Erythroblast (primary cell): ENCODE results near the gene ERBB4.

ENCODE experiments used
- GATA1 ChIP-seq: IDR thresholded peaks from 2 replicates; pipeline ENCODE4 v1.6.1; 2011; ENCODE audit warnings: low read depth, mild to moderate bottlenecking, control low read depth, low read length, moderate library complexity
- POLR2A ChIP-seq: IDR thresholded peaks from 2 replicates; pipeline ENCODE4 v1.6.1; 2011; ENCODE audit warnings: mild to moderate bottlenecking, low read length

DNA sequence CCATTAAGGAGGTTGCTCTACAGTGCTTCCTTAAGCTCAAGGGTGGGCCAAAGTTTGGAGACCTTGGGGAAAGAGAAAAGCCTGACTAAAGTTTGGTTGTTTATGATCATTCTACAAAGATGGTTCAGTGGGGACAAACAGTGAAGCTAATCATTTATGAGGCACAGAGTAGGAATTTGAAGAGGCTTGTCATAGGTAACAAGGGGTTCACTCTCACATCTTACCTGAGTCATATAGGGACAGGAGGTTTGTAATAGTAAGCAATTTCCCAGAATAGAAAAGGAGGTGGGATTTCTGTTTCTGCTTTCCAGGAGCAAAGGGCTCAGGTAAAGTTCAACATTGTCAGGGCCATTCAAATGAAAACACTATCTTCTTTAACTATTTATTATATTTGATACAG, 1194.3 kb downstream of the ERBB4 start:
- TF ChIP-seq POLR2A (no peak), GATA1 (no peak)
